GM23248 (cell line): Measurements from ENCODE around the gene TNPO3.
"Not testable (repeated sequence)": the region's sequence is repeated elsewhere in the genome, so short reads cannot be mapped to it uniquely, and the experiment has no call there.

Source experiments
- EZH2 ChIP-seq: fragments of 200-600 bp; sonication (generic); IDR thresholded peaks from 2 replicates; pipeline ENCODE4 v1.6.1; 2018; ENCODE audit warnings: antibody characterized with exemption, mild to moderate bottlenecking; ENCODE audit not compliant: insufficient read depth, poor library complexity, severe bottlenecking
- EZH2phosphoT487 ChIP-seq: fragments of 200-600 bp; sonication (generic); IDR thresholded peaks from 2 replicates; pipeline ENCODE4 v1.6.1; 2018; ENCODE audit warnings: antibody characterized with exemption, moderate library complexity, mild to moderate bottlenecking, low read depth; ENCODE audit not compliant: insufficient read depth

DNA sequence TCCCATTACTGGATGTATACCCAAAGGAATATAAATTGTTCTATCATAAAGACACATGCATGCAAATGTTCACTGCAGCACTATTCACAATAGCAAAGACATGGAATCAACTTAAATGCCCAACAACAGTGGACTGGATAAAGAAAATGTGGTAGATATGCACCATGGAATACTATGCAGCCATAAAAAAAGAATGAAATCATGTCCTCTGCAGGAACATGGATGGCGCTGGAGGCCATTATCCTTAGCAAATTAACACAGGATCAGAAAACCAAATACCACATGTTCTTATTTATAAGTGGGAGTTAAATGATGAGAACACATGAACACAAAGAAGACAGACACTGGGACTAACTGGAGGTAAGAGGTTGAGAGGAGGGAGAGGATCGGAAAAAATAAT is 16.4 kb downstream of the TNPO3 start:
- TF ChIP-seq EZH2, EZH2phosphoT487: not testable (repeated sequence)
